Fibroblast of skin of left quadriceps (primary cell): ENCODE results near the gene PGGT1B.

Experiments
- DNase-seq, 2 experiments: peaks; one replicate each; pipeline ENCODE4 v3.0.0-alpha.2; 2013; ENCODE audit warnings: low read depth in 2 of 2

The PGGT1B gene

DNA sequence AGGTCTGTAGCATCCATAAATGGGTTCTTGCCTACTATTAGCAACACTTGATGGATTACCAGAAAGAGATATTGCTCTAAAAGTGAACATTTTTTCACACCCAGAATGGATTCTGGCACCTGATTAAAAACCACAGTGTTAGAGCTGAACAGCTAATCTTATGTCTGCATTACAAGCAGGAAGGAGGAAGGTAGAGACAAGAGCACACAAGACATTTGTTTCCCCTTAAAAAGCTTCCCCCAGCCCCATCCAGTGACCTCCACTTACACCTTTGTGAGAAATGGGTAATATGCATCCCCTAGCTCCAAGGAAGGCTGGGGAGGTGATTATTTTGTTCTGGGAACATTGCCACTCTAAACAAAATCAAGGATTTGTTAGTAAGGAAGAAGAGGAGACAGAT is 80.9 kb downstream of the PGGT1B start:
- DNase-seq: no peak

DNA sequence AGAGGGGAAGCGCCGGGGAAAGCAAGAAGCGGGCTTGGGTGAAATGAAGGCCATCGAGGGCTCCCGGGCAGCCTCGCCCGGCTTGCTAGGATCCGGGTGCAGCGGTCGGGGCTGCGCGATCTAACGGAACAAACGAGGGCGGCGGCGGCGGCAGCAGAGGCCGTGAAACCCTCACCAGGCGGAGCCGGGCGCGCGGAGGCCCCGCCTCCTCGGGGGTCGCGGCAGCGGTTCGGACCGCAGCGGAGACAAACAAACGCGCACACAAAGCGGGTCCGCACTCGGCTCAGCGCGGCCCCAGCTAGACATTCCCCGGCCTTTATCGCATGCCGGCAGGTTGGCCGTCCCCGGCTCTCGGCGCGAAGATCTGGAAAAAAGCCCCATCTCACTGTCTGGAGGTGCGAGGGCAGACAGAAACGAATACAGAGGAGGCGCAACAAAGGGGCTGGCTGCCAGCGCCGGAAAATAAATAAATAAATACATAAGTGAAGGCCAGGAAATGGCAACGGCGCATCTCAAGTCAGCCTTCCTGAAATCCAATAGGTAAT is 82.4 kb downstream of the PGGT1B start:
- no peak for DNase-seq

DNA sequence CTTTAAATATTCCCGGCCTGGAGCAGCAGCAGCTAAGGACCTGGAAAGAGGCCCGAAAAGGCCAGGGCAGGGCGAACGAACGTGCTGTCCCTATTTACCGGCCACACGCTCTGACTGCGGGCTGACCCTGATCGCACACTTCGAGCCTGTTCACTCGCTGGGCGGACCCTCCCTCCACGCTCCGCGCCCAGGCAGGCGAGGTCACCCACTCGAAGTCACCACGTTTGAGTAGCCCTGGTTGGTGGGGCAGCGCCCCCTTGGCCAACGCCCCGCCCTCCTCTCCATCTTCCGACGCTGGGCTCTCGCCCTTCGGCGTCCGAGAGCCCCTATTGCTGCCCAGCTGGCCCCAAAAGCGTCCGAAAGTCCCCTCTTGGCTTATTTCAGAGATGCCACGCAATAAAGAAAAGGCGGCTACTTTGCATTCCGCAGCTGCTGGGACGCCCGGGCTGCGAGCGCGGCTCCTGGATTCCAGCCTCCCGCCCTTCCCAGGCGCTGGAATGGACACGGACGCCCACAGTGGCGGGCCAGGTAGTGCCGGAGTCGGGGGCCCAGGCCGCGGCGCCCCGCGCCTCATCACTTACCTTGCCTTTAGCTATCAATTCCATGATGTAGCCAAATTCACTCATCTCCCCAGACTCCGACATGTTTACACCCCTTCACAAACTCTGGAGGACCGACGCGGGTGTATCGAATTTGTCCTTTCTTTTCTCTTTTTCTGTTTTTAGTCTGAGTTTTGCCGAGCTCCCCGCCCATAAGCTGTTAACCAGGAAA is 83.1 kb downstream of the PGGT1B start:
- no peak for DNase-seq

DNA sequence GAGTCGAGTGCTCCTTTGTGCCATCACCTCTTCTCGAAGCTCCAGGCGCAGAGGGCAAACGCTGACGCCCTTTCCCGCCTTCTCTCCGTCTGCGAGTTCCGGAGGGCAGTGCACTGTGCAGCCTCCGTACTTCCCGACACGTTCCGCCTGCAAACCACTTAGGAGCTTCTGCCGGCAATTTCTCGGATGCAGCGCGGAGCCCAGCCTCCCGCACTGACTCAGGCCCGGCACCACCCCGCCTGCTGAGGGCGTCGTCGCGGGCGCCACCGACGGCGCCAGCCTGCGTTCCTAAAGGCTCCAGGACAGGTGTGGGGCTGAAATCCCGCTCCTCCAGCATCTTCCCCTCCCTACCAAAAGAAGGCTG is 83.7 kb downstream of the PGGT1B start:
- DNase-seq: no peak

DNA sequence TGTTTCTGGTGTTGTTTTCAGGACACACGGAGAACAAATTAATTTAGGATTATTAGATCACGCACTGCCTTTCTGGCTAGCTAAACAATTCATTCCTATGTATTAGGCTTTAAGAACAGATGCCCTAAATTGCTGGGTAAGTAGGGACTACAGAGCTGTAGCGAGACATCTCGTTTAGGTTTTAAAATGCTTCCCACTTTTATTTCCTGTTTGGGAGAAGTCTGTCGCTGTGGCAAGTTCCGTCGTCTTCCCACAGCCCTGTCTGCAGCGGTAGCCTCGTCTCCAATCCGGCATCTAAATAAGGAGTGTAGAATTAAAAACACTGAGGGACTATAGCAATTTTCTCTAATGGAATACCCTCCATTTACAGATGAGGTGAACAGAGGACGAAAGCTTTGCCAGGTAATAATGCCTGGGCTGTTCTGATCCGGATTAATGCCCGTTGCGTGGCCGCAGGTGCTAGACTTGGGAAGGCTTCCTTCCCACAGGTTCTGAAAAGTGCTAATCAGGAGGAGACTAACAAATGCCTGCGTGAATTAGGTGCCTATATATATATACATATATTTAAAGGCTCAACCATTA is 91.7 kb downstream of the PGGT1B start:
- DNase-seq: no peak

DNA sequence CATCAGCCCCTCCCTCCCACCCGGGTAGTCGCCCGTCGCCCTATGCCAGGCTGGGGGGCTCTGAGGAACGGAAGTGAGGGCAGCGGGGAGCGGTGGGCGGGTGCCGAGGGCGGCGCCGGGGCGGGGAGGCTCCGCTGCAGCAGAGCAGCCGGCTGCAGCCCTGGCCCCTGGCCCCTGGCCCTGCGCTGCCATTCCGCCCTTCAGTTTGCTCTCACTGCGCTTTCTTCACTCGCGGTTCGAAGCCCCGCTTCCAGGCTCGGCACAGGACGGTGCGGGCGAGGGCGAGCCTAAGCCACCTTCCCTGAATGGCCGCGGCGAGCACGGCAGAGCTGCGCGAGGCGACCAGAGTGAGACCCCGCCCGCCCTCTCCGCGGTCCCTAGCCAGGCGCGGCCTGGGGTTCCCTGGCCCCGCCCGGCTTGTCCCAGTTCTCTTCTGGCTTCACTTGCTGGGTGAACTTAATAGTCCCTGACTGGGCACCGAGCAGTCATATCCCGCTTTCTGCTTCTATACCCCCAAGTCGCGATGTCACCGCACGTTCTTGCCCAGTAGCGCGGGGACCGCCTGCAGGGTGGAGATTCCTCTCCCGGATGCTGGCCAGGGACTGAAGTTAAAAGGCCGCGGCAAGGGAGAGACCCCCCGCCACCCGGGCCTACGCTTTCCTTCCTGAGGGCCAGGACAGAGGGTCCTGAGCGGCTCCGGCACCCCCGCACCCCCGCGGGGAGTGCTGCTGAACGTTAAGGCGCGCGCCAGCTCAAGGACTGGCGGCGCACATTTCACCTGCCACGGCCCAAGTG is 92.3 kb downstream of the PGGT1B start:
- DNase-seq: no peak

DNA sequence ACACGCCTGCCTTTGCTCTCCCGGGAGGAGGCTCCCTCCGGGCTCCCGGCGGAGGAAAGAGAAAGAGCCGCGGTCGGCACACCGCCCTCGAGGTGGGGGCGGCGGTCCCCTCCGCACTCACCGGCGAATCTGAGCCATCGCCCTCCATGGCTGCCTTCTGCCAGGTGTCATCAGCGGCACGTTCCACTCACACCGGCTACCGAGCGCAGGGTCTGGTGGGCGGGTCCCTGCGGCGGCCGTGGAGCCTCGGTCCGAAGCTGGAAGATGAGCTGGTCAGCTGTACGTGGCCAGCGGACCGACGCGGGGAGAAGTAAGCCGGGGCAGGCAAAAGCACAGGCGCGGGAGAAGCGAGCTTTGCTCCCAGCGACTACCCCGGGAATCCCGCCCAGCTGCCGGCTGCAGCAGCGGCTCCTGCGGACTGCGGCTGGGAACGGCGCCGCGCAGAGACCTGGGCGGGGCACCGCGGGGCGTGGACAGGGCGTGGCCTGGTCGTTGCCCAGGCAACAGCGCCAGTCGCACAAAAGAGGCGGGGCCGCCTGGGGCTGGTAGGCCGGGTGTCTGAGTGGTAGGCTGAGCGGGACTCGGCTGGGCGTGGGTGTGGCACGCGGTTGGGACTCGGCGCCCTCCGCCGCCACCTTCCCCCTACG is 93.1 kb downstream of the PGGT1B start, which contains the start of gene TRIM36:
TSS of gene TRIM36 (minus strand) at position 422 of the 647 bp plus-strand sequence. CDS start at position 148, 274 bp downstream.
- peak; percentile 44 to 53 for DNase-seq

DNA sequence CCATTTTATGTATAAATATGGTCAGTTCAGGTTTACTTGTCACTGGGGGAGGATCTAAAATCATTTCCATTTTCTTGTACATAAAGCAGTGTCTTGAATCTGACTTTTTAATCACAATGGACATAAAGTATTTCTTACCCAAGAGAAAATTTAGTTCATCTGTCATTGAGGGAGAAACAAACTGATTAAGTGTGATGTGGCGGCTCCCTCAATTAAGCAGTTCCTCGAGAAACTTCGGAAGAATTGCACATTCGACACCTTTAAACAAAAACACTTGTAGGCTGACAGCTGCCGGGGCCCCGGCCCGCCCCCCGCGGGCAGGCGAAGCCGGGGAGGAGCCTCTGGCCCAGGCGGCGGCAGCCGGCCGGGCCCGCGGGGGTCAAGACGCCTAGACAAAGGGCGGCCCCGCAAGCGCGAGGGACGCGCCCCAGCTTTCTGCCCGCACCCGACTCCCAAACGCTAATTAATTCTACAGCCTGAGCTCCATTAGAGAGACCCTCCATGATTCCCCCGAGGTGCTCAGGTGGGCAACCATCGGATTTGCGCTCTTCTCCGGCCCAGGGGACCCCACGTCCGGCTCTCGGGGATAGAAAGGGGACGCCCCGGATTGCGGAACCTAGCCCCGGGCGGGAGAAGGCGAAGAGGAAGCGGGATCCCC is 93.7 kb downstream of the PGGT1B start:
- no peak for DNase-seq

DNA sequence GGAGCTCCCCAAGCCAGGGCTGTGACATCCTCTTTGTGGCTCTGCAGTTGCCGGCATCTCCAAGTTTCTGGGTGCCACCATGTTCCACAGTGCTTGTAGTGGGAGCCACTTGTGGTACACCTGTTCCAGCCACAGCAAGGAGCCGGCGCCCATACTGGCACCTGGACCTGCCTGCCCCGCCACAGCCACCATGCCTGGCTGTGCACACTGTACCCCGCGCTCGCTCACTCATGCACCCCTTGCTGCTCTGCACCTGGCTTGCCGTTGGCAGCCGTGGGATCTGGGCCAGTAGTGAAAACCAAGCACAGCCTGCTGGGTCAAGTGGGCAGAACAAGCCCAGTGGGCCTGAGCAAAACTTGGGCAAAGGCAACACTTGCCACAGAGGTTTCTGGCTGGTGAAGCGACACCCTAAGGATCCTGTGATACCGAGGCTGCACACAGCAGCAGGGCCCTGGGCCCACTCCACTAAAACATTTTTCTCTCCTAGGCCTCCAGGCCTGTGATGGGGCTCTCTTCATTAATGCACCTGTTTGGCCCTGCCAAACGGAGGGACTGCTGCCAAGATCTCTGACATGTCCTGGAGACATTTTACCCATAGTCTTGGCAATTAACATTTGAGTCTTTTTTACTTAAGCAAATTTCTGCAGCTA is 95.8 kb downstream of the PGGT1B start:
- no peak for DNase-seq

DNA sequence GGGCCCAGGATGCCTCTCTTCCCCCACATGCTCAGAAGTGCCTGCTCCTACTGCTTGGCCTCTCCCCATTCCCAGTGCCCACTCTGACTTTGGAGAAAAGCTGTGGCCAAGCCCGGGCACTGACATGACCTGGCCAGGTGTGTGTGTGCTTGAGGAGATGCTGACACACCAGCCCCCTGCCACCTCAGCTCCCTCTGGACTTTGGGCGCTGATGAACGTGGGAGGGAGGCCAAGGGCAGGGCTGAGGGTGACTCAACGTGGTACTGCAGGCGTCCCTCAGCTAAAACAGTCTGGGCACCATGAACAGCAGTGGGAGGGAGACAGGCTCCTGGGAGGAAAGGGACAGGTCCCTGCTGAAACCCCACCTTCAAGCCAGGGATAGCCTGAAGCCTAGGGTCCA is 96.9 kb downstream of the PGGT1B start:
- DNase-seq: no peak

DNA sequence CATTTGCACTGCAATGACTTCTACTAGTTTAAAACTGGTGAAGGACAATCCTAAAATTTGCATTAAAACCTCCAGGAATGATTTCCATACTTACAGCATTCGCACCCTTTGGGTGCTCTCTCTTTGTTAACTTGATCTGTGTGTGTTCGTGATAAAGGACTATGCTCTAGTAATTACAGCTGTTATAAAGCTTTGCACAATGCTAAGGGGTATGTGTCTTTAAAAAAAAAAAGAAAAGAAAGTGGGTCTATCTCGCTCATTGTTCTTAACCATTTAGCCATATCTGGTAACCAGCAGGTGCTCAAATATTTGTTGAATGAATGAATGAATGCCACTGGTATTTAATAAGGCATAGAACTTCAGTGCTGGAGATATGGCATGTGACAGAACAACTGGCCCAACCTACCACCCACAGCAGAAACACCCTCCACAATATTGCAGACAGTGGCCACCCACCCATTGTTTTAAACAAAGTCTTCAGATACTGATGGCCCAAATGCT is 101.7 kb downstream of the PGGT1B start:
- no peak for DNase-seq
